ENCODE measurements around the gene IGSF23.
"Not testable (repeated sequence)": the region's sequence is repeated elsewhere in the genome, so short reads cannot be mapped to it uniquely, and the experiment has no call there.

Gene IGSF23

GRCh38 chr19:44611812-44612295 lies 1.5 kb upstream of the IGSF23 start:
- DNase-seq: no peak
- ATAC-seq: no peak

- ATAC-seq (no peak), DNase-seq (no peak)
These were observed 950 bp downstream of the IGSF23 start for GRCh38 chr19:44614313-44614712.

DNA sequence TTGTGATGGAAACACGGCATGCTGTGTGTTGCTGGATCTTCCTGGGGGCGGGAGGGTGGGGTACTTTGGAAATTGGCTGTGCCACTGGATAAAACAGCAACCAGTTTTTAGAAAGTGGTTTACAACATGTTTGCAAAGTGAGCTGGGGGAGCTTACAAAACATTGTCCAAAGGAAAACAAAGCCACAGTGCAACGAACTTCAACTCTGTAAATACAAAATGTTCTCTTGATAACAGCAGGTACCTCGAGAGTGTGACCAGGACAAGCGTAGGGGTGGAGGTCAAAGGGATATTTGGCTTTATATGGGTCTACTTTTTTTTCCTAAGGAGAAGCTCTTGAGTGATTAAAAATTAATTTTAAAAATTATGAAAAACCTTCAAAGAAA lies 2.5 kb downstream of the IGSF23 start:
- ATAC-seq: no peak

DNA sequence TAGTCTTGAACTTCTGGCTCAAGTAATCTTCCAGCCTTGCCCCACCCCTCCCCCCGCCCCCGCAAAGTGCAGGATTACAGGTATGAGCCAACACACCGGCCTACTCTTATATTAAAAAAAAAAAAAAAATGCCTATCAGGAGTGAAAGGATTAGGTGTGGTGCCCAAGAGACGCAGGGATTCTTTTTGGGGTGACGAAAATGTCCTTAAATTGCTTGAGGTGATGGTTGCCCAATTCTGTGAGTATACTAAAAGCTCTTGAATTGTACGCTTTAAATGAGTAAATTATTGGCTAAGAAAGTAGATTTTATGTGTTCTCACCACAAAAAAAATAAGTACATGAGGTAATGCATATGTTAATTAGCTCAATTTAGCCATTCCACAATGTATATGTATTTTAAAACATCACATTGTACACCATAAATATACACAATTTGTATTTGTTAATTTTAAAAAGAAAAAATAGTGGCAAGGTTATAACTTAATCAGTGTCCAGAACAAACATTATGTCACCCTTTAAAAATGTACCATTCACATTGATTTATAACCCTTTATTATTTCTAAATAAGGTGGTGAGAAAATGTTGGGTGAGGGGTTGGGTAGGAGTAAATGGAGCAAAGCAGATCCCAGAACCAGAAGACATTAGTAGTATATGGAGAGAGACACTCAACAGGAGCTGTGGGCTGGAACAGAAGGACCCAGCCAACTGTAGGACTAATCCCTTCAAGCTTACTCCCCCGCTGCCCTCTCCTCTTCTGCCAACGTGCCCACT lies 3.9 kb downstream of the IGSF23 start:
- ATAC-seq (no peak), DNase-seq (no peak)

More for the DNA sequence above, 2.5 kb downstream of the IGSF23 start:
- DNase-seq: no peak

DNA sequence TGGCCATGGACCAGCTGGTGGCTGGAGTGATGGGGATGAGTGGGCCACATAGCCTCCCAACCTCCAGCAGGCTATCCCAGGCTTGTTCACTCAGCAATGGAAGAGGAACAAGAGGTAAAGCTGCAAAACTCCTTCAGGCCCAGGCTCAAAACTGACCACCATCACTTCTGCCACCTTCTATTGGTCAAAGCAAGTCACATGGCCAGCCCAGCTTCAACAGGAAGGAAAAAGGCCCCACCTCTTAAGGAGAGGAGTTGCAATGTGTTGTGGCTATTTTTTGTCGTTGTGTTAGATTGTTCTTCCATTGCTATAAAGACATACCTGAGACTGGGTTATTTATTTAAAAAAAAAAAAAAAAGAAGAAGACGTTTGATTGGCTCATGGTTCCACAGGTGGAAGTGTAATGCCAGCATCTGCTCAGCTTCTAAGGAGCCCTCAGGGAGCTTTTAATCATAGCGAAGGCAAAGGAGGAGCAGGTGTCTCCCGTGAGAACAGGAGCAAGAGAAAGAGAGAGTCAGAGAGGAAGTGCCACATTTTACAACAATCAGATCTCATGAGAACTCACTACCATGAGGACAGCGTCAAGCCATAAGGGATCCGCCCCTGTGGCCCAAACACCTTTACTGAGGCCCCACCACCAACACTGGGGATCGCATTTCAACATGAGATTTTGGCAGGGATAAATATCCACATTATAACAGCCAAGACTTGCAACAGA lies 5.4 kb downstream of the IGSF23 start:
- ATAC-seq (no peak), DNase-seq (no peak)

DNA sequence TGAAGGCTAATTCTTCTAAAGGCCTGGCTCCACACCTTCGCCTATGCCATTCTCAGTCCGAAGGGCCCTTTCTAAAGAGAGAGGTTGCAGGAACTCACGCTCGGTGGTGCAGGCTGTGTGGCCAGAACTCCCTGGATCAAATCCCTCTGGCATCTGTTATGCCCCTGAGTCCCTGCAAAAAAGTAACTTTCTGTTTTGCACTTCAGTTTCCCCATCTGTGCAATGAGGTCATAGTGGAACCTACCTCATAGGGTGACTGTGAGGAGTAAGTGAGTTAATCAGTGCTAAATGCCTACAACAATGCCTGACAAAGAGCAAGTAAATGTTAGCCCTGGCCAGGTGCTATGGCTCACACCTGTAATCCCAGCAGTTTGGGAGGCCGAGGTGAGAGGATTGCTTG lies 7.3 kb downstream of the IGSF23 start:
- ATAC-seq (no peak), DNase-seq (no peak)

GRCh38 chr19:44621367-44621766 lies 8.0 kb downstream of the IGSF23 start:
- DNase-seq (no peak), ATAC-seq (no peak)

GRCh38 chr19:44623080-44623479 lies 9.7 kb downstream of the IGSF23 start:
- no peak for DNase-seq
- ATAC-seq: no peak

GRCh38 chr19:44623626-44624025 lies 10.3 kb downstream of the IGSF23 start:
- ATAC-seq (no peak), DNase-seq (no peak)

- DNase-seq: no peak
- no peak for ATAC-seq
These were observed 11.5 kb downstream of the IGSF23 start for GRCh38 chr19:44624840-44625354.

GRCh38 chr19:44625637-44626036 lies 12.3 kb downstream of the IGSF23 start:
- not testable (repeated sequence) for DNase-seq, ATAC-seq

DNA sequence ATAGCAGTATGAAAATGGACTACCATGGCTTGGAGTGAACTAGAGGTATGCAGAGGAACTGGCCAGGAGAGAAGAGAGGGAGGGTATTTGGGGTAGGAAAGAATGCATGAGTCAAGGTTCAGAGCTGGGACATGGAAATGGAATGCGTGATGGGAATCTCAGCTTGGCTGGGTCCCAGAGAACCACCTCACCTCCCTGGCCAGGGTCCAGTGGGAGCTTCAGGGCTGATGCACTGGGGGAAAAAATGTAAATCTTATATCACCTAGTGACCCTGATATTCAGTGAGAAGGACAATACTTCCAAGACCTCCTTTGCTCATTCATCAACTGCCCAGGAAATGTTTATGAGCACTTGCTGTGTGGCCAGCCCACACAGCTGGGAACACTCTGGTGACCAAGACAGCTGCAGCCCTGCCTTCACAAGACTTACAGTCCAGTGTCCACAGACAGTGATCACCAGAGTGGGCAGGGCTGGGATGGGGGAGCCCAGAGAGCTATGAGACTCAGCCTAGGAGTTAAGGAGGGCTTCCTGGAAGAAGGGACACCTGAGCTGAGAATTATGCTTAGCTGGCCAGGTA lies 12.8 kb downstream of the IGSF23 start:
- no peak for DNase-seq
- no peak for ATAC-seq

GRCh38 chr19:44627631-44628030 lies 14.3 kb downstream of the IGSF23 start:
- no peak for ATAC-seq

GRCh38 chr19:44628793-44629192 lies 15.4 kb downstream of the IGSF23 start:
- ATAC-seq: no peak
- no peak for DNase-seq

More at GRCh38 chr19:44627631-44628030, 14.3 kb downstream of the IGSF23 start:
- no peak for DNase-seq

GRCh38 chr19:44631611-44632010 lies 18.2 kb downstream of the IGSF23 start:
- ATAC-seq, DNase-seq: not testable (repeated sequence)

DNA sequence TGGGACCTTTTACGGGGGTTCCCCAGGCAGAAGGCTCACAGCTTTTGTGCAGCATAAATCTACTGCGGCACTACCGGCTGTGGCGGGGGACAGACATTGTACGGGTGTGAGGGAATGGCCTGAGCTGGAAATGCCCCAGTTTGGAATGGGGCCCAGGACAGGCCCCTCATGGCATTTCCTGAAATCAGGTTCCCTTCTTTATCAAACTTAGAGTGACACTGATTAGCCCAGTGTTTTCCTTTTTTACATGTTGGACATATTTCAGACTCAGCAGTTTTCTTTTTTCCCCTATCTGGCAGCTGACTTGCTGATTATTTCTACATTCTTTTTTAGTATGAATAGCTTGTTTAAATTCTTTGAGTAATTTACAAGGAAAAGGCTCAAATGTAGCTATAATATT lies 20.7 kb downstream of the IGSF23 start:
- DNase-seq: not testable (repeated sequence)

GRCh38 chr19:44634785-44635184 lies 21.4 kb downstream of the IGSF23 start:
- no peak for DNase-seq
- no peak for ATAC-seq

More for the DNA sequence above, 20.7 kb downstream of the IGSF23 start:
- not testable (repeated sequence) for ATAC-seq

GRCh38 chr19:44635581-44636438 lies 22.4 kb downstream of the IGSF23 start:
- ATAC-seq (no peak), DNase-seq (no peak)

DNA sequence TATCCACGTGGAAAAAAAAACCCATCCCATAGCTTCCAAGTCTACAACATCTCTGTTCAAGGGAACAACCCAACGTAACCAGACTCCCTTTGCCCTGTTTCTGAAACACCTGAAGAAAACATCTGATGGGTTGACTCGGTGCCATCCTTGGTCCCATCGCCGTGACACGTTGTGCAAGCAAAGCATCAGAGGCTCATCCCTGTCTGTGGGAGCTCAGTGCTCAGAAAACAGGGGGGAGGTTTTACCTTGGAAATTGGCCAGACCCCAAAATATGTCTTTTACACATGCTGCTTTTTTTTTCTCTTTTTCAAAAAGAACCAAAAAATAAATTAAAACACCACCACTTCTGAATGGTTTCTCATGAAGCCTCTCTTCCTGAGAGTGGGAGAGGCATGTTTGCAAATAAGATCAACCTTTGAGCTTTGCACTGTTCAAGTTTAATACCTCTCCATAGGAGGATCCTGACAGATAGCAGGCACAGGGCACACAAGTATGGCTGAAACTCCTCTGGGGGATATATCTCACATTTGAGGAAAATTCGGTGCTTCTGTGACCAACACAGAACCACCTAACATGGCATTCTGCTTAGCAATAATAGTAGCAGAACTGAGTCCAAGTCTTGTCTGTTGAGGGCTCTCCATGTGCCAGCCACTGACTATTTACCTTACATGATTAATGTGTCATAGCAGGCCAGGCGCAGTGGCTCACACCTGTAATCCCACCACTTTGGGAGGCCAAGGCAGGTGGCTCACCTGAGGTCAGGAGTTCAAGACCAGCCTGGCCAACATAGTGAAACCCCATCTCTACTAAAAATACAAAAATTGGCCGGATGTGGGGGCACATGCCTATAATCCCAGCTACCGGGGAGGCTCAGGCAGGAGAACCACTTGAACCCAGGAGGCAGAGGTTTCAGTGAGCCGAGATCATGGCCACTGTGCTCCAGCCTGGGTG lies 23.4 kb downstream of the IGSF23 start:
- ATAC-seq: no peak
- no peak for DNase-seq

GRCh38 chr19:44637390-44637764 lies 24.0 kb downstream of the IGSF23 start:
- DNase-seq (no peak), ATAC-seq (no peak)

- ATAC-seq: no peak
- DNase-seq: no peak
These were observed 27.2 kb downstream of the IGSF23 start for GRCh38 chr19:44640518-44640917.
